Chondrocyte (in vitro differentiated cells): ENCODE results near the gene AGO3. TPM values are rescaled to one million over a fixed set of nuclear protein-coding genes. Genes with fewer than 3 reads are reported as not detected.

Experiments
- DNase-seq: peaks from one replicate; pipeline ENCODE4 v3.0.0; 2021; ENCODE audit warnings: mixed read lengths, low spot score
- H3K27ac Mint-ChIP-seq: one replicate; pipeline ENCODE4 v1.8.0; 2021; ENCODE audit warnings: mild to moderate bottlenecking, moderate library complexity, mixed read lengths; ENCODE audit not compliant: unreplicated experiment
- H3K27me3 Mint-ChIP-seq: 2 replicates; pipeline ENCODE4 v1.8.0; 2021; ENCODE audit warnings: low read depth, mixed read lengths
- H3K36me3 Mint-ChIP-seq: 2 replicates; pipeline ENCODE4 v1.8.0; 2021; ENCODE audit warnings: low read depth, mixed read lengths
- H3K4me1 Mint-ChIP-seq: 2 replicates; pipeline ENCODE4 v1.8.0; 2021; ENCODE audit warnings: low read depth, mild to moderate bottlenecking, mixed read lengths
- H3K4me3 Mint-ChIP-seq: one replicate; pipeline ENCODE4 v1.8.0; 2021; ENCODE audit warnings: mild to moderate bottlenecking, moderate library complexity, mixed read lengths; ENCODE audit not compliant: unreplicated experiment
- H3K9me3 Mint-ChIP-seq: 2 replicates; pipeline ENCODE4 v1.8.0; 2021; ENCODE audit warnings: low read depth, mixed read lengths
- total RNA-seq: library from RNA; stranded (reverse); gene quantifications from 3 replicates; pipeline ENCODE4 v1.2.1, GENCODE V29; 2021
- TF ChIP-seq, protein P1 (sequence below): fragments of 200-600 bp; sonication (generic); IDR thresholded peaks from 2 replicates; pipeline ENCODE4 v1.5.0; 2021; ENCODE audit warnings: antibody characterized with exemption, mild to moderate bottlenecking, moderate library complexity

Gene AGO3
- total RNA-seq, 1 donor from 2014 or later, result 26.1 TPM

DNA sequence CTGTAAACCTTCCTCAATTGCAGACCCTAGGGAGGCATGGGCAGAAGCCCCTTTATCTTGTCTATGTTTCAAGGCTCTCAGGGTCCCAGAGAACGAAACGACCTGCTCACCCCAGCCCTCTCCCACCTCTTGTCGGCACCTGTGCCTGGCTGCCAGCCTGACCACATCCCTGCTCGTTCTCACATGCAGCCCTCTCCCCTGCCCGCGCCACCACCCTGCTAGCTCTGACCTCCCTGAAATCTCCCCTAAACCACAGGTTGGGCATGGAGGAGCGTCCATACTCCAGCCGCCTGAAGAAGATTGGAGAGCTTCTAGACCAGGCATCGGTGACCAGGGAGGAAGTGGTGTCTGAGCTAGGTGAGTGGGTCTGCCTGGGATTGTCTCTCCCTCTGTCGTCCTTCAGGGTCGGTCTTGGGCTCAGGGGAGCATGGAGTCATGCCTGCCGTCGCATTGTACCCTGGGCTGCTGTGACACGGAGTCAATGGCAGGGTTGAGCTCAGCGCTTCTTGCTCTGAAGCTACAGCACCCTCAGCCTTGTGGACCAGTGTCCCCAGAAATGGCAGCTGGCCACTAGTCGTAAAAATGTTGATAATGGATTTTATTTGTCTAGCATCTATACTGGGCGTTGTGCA lies 161.4 kb downstream of the AGO3 start:
- Mint-ChIP-seq H3K36me3 (peaks cover 11% of the 10 kb centered on the region), H3K27me3 (no peaks in the 10 kb centered on the region)

DNA sequence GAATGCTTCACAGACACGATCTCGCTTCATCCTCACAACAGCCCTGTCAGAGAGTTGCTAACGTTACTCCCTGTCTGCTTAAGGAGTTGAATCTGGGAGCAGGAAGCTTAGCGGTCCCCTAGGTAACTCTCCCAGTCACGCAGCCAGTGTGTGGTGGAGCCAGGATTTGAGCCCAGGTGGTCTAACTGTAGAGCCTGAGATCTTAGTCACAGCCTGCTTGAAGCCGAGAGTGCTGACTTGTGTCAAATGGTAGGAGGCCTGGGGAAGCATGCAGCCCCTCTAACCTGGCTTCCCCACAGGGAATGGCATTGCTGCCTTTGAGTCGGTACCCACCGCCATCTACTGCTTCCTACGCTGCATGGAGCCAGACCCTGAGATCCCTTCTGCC lies 161.9 kb downstream of the AGO3 start:
- Mint-ChIP-seq H3K9me3 (no peaks in the 10 kb centered on the region), H3K27ac (no peak overlapping the region), H3K4me1 (peaks cover 17% of the 10 kb centered on the region), H3K36me3 (peaks cover 11% of the 10 kb centered on the region), H3K27me3 (no peaks in the 10 kb centered on the region), H3K4me3 (no peak overlapping the region)
- TF ChIP-seq, protein P1, sequence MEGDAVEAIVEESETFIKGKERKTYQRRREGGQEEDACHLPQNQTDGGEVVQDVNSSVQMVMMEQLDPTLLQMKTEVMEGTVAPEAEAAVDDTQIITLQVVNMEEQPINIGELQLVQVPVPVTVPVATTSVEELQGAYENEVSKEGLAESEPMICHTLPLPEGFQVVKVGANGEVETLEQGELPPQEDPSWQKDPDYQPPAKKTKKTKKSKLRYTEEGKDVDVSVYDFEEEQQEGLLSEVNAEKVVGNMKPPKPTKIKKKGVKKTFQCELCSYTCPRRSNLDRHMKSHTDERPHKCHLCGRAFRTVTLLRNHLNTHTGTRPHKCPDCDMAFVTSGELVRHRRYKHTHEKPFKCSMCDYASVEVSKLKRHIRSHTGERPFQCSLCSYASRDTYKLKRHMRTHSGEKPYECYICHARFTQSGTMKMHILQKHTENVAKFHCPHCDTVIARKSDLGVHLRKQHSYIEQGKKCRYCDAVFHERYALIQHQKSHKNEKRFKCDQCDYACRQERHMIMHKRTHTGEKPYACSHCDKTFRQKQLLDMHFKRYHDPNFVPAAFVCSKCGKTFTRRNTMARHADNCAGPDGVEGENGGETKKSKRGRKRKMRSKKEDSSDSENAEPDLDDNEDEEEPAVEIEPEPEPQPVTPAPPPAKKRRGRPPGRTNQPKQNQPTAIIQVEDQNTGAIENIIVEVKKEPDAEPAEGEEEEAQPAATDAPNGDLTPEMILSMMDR, result no peak
- peak; percentile 26 for DNase-seq

More for the DNA sequence above, 161.4 kb downstream of the AGO3 start:
- Mint-ChIP-seq H3K27ac (no peak overlapping the region), H3K4me1 (peaks cover 17% of the 10 kb centered on the region), H3K4me3 (no peak overlapping the region), H3K9me3 (no peaks in the 10 kb centered on the region)
- DNase-seq, result peak; percentile 41
- TF ChIP-seq, protein P1, result no peak

DNA sequence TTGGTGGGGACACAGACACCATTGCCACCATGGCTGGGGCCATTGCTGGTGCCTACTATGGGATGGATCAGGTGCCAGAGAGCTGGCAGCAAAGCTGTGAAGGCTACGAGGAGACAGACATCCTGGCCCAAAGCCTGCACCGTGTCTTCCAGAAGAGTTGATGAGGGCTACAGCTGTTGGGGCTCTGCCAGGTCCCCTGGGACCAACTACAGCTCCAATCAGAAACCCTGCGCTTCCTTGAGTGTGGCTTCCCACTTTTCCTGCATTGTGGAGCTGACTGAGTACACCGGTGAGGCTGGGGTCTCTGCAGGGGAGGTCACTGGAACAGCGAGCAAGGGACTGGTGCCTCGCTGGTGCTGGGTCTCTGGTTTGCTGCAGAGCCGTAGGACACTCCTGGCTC lies 162.3 kb downstream of the AGO3 start:
- peaks cover 17% of the 10 kb centered on the region for H3K4me1 Mint-ChIP-seq
- no peaks in the 10 kb centered on the region for H3K27me3 Mint-ChIP-seq
- no peak overlapping the region for H3K27ac Mint-ChIP-seq
- DNase-seq, result peak; percentile 59
- no peaks in the 10 kb centered on the region for H3K9me3 Mint-ChIP-seq
- no peak overlapping the region for H3K4me3 Mint-ChIP-seq
- TF ChIP-seq, protein P1, result no peak
- H3K36me3 Mint-ChIP-seq, result peaks cover 11% of the 10 kb centered on the region

DNA sequence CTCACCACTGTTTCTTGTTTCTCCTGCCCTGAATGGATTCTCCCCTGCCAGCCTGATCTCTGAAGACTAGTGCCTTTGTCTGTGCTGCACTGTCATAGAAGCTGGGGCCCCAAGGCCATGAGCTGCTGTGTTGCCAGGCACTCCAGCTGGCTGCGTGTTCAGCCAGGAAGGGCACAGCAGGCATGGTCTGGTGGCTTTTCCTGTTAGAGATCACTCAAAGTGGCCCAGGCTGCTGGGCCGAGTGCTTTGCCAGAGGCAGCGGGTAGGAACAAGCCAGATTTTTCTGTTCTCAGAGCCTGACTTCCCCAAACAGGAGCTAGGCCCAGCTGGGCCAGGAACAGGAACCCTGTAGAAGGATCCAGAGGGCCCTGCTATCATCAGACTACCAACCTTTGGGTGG lies 163.0 kb downstream of the AGO3 start:
- H3K4me3 Mint-ChIP-seq, result no peak overlapping the region
- TF ChIP-seq, protein P1, result no peak
- no peaks in the 10 kb centered on the region for H3K27me3 Mint-ChIP-seq
- no peaks in the 10 kb centered on the region for H3K9me3 Mint-ChIP-seq
- no peak overlapping the region for H3K27ac Mint-ChIP-seq
- H3K4me1 Mint-ChIP-seq, result peaks cover 17% of the 10 kb centered on the region
- peaks cover 11% of the 10 kb centered on the region for H3K36me3 Mint-ChIP-seq
- DNase-seq, result peak; percentile 62

DNA sequence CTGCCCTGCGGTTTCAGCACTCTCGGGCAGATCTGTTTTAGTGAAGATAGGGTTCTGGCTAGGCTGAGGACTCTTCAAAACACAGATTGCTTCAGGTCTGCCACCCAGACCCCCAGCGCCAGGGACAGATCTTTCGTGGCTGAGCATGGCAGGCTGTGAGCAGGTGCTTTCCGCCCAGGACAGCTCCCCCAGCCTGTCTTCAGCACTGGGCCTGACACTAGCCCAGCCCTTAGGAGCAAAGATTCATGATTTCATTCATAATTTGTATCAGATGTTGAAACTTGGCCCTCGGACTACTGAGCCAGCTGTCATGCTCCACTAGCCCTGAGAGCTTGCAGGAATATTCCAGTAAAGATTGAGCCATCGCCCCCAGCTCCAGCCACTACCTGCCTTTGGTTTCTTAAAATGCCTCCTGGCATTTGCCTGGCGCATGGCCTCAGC lies 163.7 kb downstream of the AGO3 start:
- TF ChIP-seq, protein P1, result no peak
- peak; percentile 53 for DNase-seq
- Mint-ChIP-seq H3K4me1 (peaks cover 13% of the 10 kb centered on the region), H3K27me3 (no peaks in the 10 kb centered on the region), H3K9me3 (no peaks in the 10 kb centered on the region), H3K36me3 (peaks cover 11% of the 10 kb centered on the region), H3K4me3 (no peak overlapping the region), H3K27ac (no peak overlapping the region)
